Thoracic aorta (tissue), 2 donors: ENCODE measurements around the gene CACNA2D4. TPM values are rescaled to one million over a fixed set of nuclear protein-coding genes. Genes with fewer than 3 reads are reported as not detected.

ENCODE experiments used
- ATAC-seq: fragments of 150-250 bp; one replicate; pipeline ENCODE4 v1.8.0; 2017; ENCODE audit warnings: low read depth; ENCODE audit not compliant: insufficient number of reproducible peaks, low FRiP score
- DNase-seq: peaks from one replicate; pipeline ENCODE4 v3.0.0-alpha.2; 2020; ENCODE audit warnings: low spot score
- H3K27ac ChIP-seq, 2 donors: fragments of 200-600 bp; sonication (generic); 1 replicate in 1 of 2; 2 replicates in 1 of 2; pipeline ENCODE4 v1.5.1; 2016; ENCODE audit warnings: mild to moderate bottlenecking in 2 of 2, moderate library complexity in 2 of 2
- H3K27me3 ChIP-seq: fragments of 200-600 bp; sonication (generic); replicated peaks from 2 replicates; pipeline ENCODE4 v1.6.0; 2016; ENCODE audit warnings: mild to moderate bottlenecking; ENCODE audit not compliant: insufficient read depth
- H3K36me3 ChIP-seq: fragments of 200-600 bp; sonication (generic); one replicate; pipeline ENCODE4 v1.5.1; 2016
- H3K4me1 ChIP-seq, 2 donors: fragments of 200-600 bp; sonication (generic); 1 replicate in 1 of 2; 2 replicates in 1 of 2; pipeline versions ENCODE4 v1.5.1 to v1.6.0; 2016; ENCODE audit warnings: low read depth in 2 of 2, mild to moderate bottlenecking in 1 of 2; ENCODE audit not compliant: control insufficient read depth in 1 of 2
- H3K4me3 ChIP-seq: fragments of 200-600 bp; sonication (generic); 2 replicates; pipeline ENCODE4 v1.5.1; 2016; ENCODE audit warnings: mild to moderate bottlenecking
- H3K9me3 ChIP-seq: fragments of 200-600 bp; sonication (generic); 2 replicates; pipeline ENCODE4 v1.5.1; 2016
- CTCF ChIP-seq: fragments of 200-600 bp; sonication (generic); IDR thresholded peaks from one replicate; pipeline ENCODE4 v1.5.1; 2019; ENCODE audit warnings: antibody characterized with exemption
- total RNA-seq, 2 donors: library from RNA; depleted of rRNA; stranded (reverse); fragments of >200 nt; gene quantifications; one replicate each; pipeline versions ENCODE4 v1.1.0 to v1.2.3, GENCODE V29; 2016

The CACNA2D4 gene
- total RNA-seq, 2 donors from 2014 or later: 8.7 to 12.3 TPM

- no peaks in the 10 kb centered on the region for H3K4me1 ChIP-seq
- no peaks in the 10 kb centered on the region for H3K36me3 ChIP-seq
- H3K4me3 ChIP-seq: no peak overlapping the region
- no peak for TF ChIP-seq CTCF
- ATAC-seq (no peak), DNase-seq (no peak)
- no peaks in the 10 kb centered on the region for H3K27me3 ChIP-seq
- H3K9me3 ChIP-seq: peaks cover 13% of the 10 kb centered on the region
- no peak overlapping the region for H3K27ac ChIP-seq
Observed at GRCh38 chr12:1890119-1890703, 28.2 kb downstream of the CACNA2D4 start.

- H3K4me1 ChIP-seq: no peaks in the 10 kb centered on the region
Observed at GRCh38 chr12:1888923-1889322, 29.5 kb downstream of the CACNA2D4 start.

DNA sequence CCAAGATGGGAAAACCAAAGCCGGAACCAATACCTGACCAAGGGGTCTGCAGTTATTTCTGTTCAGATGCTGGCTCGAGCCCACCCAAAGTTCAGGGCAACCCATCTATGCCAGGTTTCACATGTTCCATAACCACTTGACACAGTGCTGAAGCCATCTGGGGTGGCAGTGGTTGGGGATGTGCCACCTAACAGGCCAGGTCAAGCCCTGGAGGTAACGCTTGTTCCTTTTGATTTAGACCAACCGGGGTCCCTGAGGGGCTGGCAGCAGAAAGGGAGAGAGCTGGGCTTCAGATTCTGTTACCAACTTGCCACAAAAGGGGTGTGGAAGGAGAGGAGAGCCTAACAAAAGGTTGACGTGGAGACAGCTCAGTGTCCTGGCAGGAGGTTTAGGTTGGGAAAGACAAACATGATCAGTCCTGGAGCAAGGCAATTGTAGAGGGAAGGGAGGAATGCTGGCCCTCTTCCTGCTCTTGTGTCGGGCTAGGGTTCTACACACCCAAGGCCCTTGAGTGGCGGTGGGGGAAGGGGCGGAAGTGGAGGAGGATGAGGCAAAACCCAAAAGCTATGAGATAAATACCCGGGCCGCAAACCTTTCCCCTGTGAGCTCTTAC, 31.9 kb downstream of the CACNA2D4 start:
- DNase-seq: no peak
- ATAC-seq: no peak
- peaks cover 6% of the 10 kb centered on the region for H3K9me3 ChIP-seq
- no peaks in the 10 kb centered on the region for H3K4me1 ChIP-seq
- TF ChIP-seq CTCF: no peak
- H3K27ac ChIP-seq: no peak overlapping the region
- no peaks in the 10 kb centered on the region for H3K27me3 ChIP-seq
- H3K4me3 ChIP-seq: no peak overlapping the region
- H3K36me3 ChIP-seq: no peaks in the 10 kb centered on the region

More at GRCh38 chr12:1888923-1889322, 29.5 kb downstream of the CACNA2D4 start:
- DNase-seq (no peak), ATAC-seq (no peak)
- H3K36me3 ChIP-seq: no peaks in the 10 kb centered on the region
- H3K27me3 ChIP-seq: no peaks in the 10 kb centered on the region
- H3K27ac ChIP-seq: no peak overlapping the region
- no peak overlapping the region for H3K4me3 ChIP-seq
- peaks cover 13% of the 10 kb centered on the region for H3K9me3 ChIP-seq
- TF ChIP-seq CTCF: no peak

GRCh38 chr12:1885599-1886245, 32.7 kb downstream of the CACNA2D4 start:
- TF ChIP-seq CTCF: no peak
- Histone ChIP-seq H3K4me1 (no peaks in the 10 kb centered on the region), H3K4me3 (no peak overlapping the region), H3K27me3 (no peaks in the 10 kb centered on the region), H3K9me3 (no peaks in the 10 kb centered on the region), H3K36me3 (no peaks in the 10 kb centered on the region), H3K27ac (no peak overlapping the region)
- no peak for ATAC-seq
- no peak for DNase-seq

DNA sequence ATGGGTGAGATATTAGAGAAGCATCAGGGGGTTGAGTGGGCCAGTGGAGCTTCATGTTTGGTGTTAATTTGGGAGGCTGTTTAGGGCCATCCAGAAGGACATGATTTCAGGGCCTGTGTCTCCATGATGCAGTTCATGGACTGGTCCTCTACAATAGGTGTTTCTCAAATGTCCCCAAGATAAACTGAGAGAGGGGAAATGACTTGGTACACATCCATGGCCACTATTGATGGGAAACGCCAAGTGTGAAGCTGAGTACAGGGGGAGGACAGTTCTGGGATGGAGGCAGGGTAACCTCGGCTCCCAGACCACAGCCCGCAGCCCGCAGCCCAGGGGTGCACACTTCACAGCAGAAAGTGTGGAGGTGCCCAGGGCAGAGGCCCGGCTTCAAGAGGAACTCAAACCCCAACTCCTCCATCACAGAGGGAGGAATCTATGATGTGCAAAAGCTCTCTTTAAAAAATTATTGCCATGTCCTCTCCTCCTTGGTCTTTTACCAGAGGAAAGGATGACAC, 33.3 kb downstream of the CACNA2D4 start:
- Histone ChIP-seq H3K36me3 (no peaks in the 10 kb centered on the region), H3K27me3 (no peaks in the 10 kb centered on the region), H3K4me3 (no peak overlapping the region), H3K4me1 (no peaks in the 10 kb centered on the region), H3K9me3 (no peaks in the 10 kb centered on the region), H3K27ac (no peak overlapping the region)
- DNase-seq (no peak), ATAC-seq (no peak)
- TF ChIP-seq CTCF: no peak
